ENCODE data around the gene NLK.
A peak's percentile ranks its signal among the peaks of the same experiment; 100 is the strongest.
"Not testable (repeated sequence)": the region's sequence is repeated elsewhere in the genome, so short reads cannot be mapped to it uniquely, and the experiment has no call there.

Gene NLK

GRCh38 chr17:28010406-28010805 lies 32.1 kb upstream of the NLK start:
- no peak overlapping the region for H3K9ac ChIP-seq (ENCODE audit: low read depth, low read length)
- no peak overlapping the region for H3K4me3 ChIP-seq (ENCODE audit: low read length)
- no peaks in the 10 kb centered on the region for H3K36me3 ChIP-seq (ENCODE audit: insufficient read depth, low read length)
- H3K27me3 ChIP-seq (ENCODE audit: control insufficient read depth, insufficient read depth, low read length), result peaks cover 24% of the 10 kb centered on the region
- no peaks in the 10 kb centered on the region for H3K9me3 ChIP-seq (replicated peaks; ENCODE audit: low read length)
- no peaks in the 10 kb centered on the region for H3K4me1 ChIP-seq (ENCODE audit: control insufficient read depth, insufficient read depth, low read length)
- H3K4me2 ChIP-seq (ENCODE audit: low read length), result no peak overlapping the region

- Histone ChIP-seq H3K9ac (ENCODE audit: low read depth, low read length) (no peak overlapping the region), H3K27me3 (ENCODE audit: control insufficient read depth, insufficient read depth, low read length) (peaks cover 18% of the 10 kb centered on the region), H3K4me2 (ENCODE audit: low read length) (no peak overlapping the region), H3K9me3 (replicated peaks; ENCODE audit: low read length) (no peaks in the 10 kb centered on the region), H3K4me1 (ENCODE audit: control insufficient read depth, insufficient read depth, low read length) (no peaks in the 10 kb centered on the region), H3K4me3 (ENCODE audit: low read length) (no peak overlapping the region), H3K36me3 (ENCODE audit: insufficient read depth, low read length) (no peaks in the 10 kb centered on the region)
These were observed 23.9 kb upstream of the NLK start for GRCh38 chr17:28018439-28019070.

DNA sequence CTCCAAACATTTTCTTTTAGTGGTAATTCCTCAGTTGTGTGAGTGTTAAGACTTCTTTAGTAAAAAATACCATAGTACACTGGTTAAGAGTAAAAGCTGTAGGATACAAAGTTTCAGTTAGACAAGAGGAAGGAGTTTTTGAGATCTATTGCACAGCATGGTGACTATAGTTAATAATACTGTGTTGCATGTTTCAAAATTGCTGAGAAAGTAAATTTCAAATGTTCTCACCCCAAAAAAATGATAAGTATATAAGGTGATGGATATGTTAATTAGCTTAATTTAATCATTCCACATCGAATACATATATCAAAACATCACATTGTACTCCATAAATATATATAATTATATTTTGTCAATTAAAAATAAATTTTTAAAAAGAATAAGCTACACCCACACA lies 22.0 kb upstream of the NLK start:
- Histone ChIP-seq H3K4me3 (ENCODE audit: low read length) (no peak overlapping the region), H3K27me3 (ENCODE audit: control insufficient read depth, insufficient read depth, low read length) (peaks cover 8% of the 10 kb centered on the region), H3K9ac (ENCODE audit: low read depth, low read length) (no peak overlapping the region), H3K36me3 (ENCODE audit: insufficient read depth, low read length) (no peaks in the 10 kb centered on the region), H3K4me1 (ENCODE audit: control insufficient read depth, insufficient read depth, low read length) (no peaks in the 10 kb centered on the region), H3K9me3 (replicated peaks; ENCODE audit: low read length) (no peaks in the 10 kb centered on the region), H3K4me2 (ENCODE audit: low read length) (no peak overlapping the region)

GRCh38 chr17:28029044-28029443 lies 13.4 kb upstream of the NLK start:
- H3K9me3 ChIP-seq (replicated peaks; ENCODE audit: low read length), result no peaks in the 10 kb centered on the region
- H3K27me3 ChIP-seq (ENCODE audit: control insufficient read depth, insufficient read depth, low read length), result no peaks in the 10 kb centered on the region
- no peaks in the 10 kb centered on the region for H3K36me3 ChIP-seq (ENCODE audit: insufficient read depth, low read length)
- H3K4me1 ChIP-seq (ENCODE audit: control insufficient read depth, insufficient read depth, low read length), result peaks cover 5% of the 10 kb centered on the region
- H3K4me3 ChIP-seq (ENCODE audit: low read length), result no peak overlapping the region
- H3K9ac ChIP-seq (ENCODE audit: low read depth, low read length), result no peak overlapping the region
- no peak overlapping the region for H3K4me2 ChIP-seq (ENCODE audit: low read length)

GRCh38 chr17:28030386-28030785 lies 12.1 kb upstream of the NLK start:
- Histone ChIP-seq H3K4me3 (ENCODE audit: low read length) (no peak overlapping the region), H3K9ac (ENCODE audit: low read depth, low read length) (no peak overlapping the region), H3K4me1 (ENCODE audit: control insufficient read depth, insufficient read depth, low read length) (peaks cover 11% of the 10 kb centered on the region), H3K9me3 (replicated peaks; ENCODE audit: low read length) (no peaks in the 10 kb centered on the region), H3K36me3 (ENCODE audit: insufficient read depth, low read length) (no peaks in the 10 kb centered on the region), H3K4me2 (ENCODE audit: low read length) (no peak overlapping the region), H3K27me3 (ENCODE audit: control insufficient read depth, insufficient read depth, low read length) (no peaks in the 10 kb centered on the region)

DNA sequence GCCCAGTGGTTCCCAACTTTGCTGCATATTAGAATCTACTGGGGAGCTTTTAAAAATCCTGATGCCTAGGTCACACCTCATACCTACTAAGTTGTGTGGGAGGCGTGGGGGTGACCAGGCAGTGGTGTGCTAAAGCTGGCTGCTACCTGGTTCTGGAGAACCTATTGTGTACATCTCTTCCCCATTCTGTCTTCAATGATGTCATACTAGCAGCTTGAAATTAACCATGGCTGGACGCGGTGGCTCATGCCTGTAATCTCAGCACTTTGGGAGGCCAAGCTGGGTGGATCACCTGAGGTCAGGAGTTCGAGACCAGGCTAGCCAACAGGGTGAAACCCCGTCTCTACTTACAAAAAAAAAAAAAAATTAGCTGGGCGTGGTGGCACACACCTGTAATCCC lies 11.3 kb upstream of the NLK start:
- Histone ChIP-seq H3K4me1 (ENCODE audit: control insufficient read depth, insufficient read depth, low read length) (peaks cover 11% of the 10 kb centered on the region), H3K4me2 (ENCODE audit: low read length) (no peak overlapping the region), H3K36me3 (ENCODE audit: insufficient read depth, low read length) (no peaks in the 10 kb centered on the region), H3K4me3 (ENCODE audit: low read length) (no peak overlapping the region), H3K27me3 (ENCODE audit: control insufficient read depth, insufficient read depth, low read length) (no peaks in the 10 kb centered on the region), H3K9me3 (replicated peaks; ENCODE audit: low read length) (no peaks in the 10 kb centered on the region), H3K9ac (ENCODE audit: low read depth, low read length) (no peak overlapping the region)

- Histone ChIP-seq H3K9me3 (replicated peaks; ENCODE audit: low read length) (no peaks in the 10 kb centered on the region), H3K4me1 (ENCODE audit: control insufficient read depth, insufficient read depth, low read length) (peaks cover 19% of the 10 kb centered on the region), H3K4me2 (ENCODE audit: low read length) (peak overlapping the region; percentile 28), H3K4me3 (ENCODE audit: low read length) (no peak overlapping the region), H3K27me3 (ENCODE audit: control insufficient read depth, insufficient read depth, low read length) (no peaks in the 10 kb centered on the region), H3K36me3 (ENCODE audit: insufficient read depth, low read length) (no peaks in the 10 kb centered on the region), H3K9ac (ENCODE audit: low read depth, low read length) (no peak overlapping the region)
These were observed 8.3 kb upstream of the NLK start for GRCh38 chr17:28033972-28034714.

DNA sequence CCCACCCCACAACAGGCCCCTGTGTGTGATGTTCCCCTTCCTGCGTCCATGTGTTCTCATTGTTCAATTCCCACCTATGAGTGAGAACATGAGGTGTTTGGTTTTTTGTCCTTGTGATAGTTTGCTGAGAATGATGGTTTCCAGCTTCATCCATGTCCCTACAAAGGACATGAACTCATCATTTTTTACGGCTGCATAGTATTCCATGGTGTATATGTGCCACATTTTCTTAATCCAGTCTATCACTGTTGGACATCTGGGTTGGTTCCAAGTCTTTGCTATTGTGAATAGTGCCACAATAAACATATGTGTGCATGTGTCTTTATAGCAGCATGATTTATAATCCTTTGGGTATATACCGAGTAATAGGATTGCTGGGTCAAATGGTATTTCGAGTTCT lies 7.0 kb upstream of the NLK start:
- not testable (repeated sequence) for H3K36me3 ChIP-seq (ENCODE audit: insufficient read depth, low read length); H3K9me3 ChIP-seq (replicated peaks; ENCODE audit: low read length); H3K27me3 ChIP-seq (ENCODE audit: control insufficient read depth, insufficient read depth, low read length); H3K4me2 ChIP-seq (ENCODE audit: low read length); H3K9ac ChIP-seq (ENCODE audit: low read depth, low read length); H3K4me3 ChIP-seq (ENCODE audit: low read length)
- peaks cover 23% of the 10 kb centered on the region for H3K4me1 ChIP-seq (ENCODE audit: control insufficient read depth, insufficient read depth, low read length)

DNA sequence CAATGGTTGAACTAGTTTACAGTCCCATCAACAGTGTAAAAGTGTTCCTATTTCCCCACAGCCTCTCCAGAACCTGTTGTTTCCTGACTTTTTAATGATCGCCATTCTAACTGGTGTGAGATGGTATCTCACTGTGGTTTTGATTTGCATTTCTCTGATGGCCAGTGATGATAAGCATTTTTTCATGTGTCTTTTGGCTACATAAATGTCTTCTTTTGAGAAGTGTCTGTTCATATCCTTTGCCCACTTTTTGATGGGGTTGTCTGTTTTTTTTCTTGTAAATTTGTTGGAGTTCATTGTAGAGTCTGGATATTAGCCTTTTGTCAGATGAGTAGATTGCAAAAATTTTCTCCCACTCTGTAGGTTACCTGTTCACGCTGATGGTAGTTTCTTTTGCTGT lies 6.6 kb upstream of the NLK start:
- not testable (repeated sequence) for H3K9me3 ChIP-seq (replicated peaks; ENCODE audit: low read length); H3K4me3 ChIP-seq (ENCODE audit: low read length); H3K4me2 ChIP-seq (ENCODE audit: low read length); H3K27me3 ChIP-seq (ENCODE audit: control insufficient read depth, insufficient read depth, low read length); H3K36me3 ChIP-seq (ENCODE audit: insufficient read depth, low read length); H3K9ac ChIP-seq (ENCODE audit: low read depth, low read length)
- peaks cover 26% of the 10 kb centered on the region for H3K4me1 ChIP-seq (ENCODE audit: control insufficient read depth, insufficient read depth, low read length)

DNA sequence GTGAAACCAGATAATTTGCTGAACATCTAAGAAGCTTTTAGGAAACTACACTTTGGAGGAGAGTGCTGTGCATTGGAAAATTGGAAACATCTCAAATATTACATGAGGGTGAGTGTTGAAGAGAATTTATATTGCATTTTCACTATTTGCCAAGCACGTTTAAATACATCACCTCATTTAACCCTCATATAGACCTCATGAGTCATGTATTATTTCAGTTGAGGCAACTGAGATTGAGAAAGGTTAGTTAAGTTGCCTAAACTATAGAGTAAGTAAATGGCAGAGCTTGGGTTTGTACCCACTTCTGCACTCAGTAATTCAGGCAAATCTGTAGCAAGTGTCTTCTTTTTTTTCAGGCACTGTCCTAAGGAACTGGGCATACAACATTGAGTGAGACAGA lies 3.7 kb upstream of the NLK start:
- H3K9ac ChIP-seq (ENCODE audit: low read depth, low read length), result no peak overlapping the region
- H3K36me3 ChIP-seq (ENCODE audit: insufficient read depth, low read length), result peaks cover 5% of the 10 kb centered on the region
- H3K27me3 ChIP-seq (ENCODE audit: control insufficient read depth, insufficient read depth, low read length), result no peaks in the 10 kb centered on the region
- peak overlapping the region; percentile 42 for H3K4me2 ChIP-seq (ENCODE audit: low read length)
- H3K9me3 ChIP-seq (replicated peaks; ENCODE audit: low read length), result no peaks in the 10 kb centered on the region
- peaks cover 38% of the 10 kb centered on the region for H3K4me1 ChIP-seq (ENCODE audit: control insufficient read depth, insufficient read depth, low read length)
- H3K4me3 ChIP-seq (ENCODE audit: low read length), result peak overlapping the region; percentile 37

DNA sequence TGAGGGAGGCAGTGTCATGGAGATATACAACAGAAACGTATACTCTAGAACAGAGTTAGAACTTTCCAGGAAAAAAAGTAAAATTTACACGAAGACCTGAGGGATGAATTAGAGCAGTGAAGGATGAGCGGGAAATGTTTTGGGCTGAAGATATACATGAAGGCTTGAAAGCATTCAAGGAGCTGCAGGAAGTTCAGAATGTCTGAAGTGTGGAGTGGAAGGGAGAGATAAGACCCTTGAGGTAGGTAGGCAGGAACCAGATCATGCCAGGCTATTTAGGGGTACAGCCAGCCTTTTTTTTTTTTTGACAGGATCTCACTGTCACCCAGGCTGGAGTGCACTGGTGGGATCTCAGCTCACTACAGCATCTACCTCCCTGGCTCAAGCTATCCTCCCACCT lies 3.2 kb upstream of the NLK start:
- peaks cover 35% of the 10 kb centered on the region for H3K4me1 ChIP-seq (ENCODE audit: control insufficient read depth, insufficient read depth, low read length)
- no peaks in the 10 kb centered on the region for H3K27me3 ChIP-seq (ENCODE audit: control insufficient read depth, insufficient read depth, low read length)
- H3K4me3 ChIP-seq (ENCODE audit: low read length), result peak overlapping the region; percentile 37
- H3K9ac ChIP-seq (ENCODE audit: low read depth, low read length), result no peak overlapping the region
- H3K9me3 ChIP-seq (replicated peaks; ENCODE audit: low read length), result no peaks in the 10 kb centered on the region
- peak overlapping the region; percentile 42 for H3K4me2 ChIP-seq (ENCODE audit: low read length)
- H3K36me3 ChIP-seq (ENCODE audit: insufficient read depth, low read length), result peaks cover 5% of the 10 kb centered on the region

GRCh38 chr17:28040406-28040805 lies 2.1 kb upstream of the NLK start:
- peak overlapping the region; percentile 69 for H3K4me2 ChIP-seq (ENCODE audit: low read length)
- H3K4me3 ChIP-seq (ENCODE audit: low read length), result peak overlapping the region; percentile 64
- H3K9ac ChIP-seq (ENCODE audit: low read depth, low read length), result no peak overlapping the region
- peaks cover 39% of the 10 kb centered on the region for H3K4me1 ChIP-seq (ENCODE audit: control insufficient read depth, insufficient read depth, low read length)
- H3K27me3 ChIP-seq (ENCODE audit: control insufficient read depth, insufficient read depth, low read length), result no peaks in the 10 kb centered on the region
- H3K36me3 ChIP-seq (ENCODE audit: insufficient read depth, low read length), result peaks cover 5% of the 10 kb centered on the region
- no peaks in the 10 kb centered on the region for H3K9me3 ChIP-seq (replicated peaks; ENCODE audit: low read length)

Measured in skeletal muscle satellite cell (primary cell).